HG03469 (cell line): ENCODE results near the gene DSCAML1.

Experiments
- ATAC-seq: cut with Tn5 transposase; IDR thresholded peaks from one replicate; pipeline ENCODE4 v1.9.1; 2021; ENCODE audit warnings: mild to moderate bottlenecking, moderate library complexity, moderate number of reproducible peaks; ENCODE audit not compliant: unreplicated experiment

DSCAML1 gene

DNA sequence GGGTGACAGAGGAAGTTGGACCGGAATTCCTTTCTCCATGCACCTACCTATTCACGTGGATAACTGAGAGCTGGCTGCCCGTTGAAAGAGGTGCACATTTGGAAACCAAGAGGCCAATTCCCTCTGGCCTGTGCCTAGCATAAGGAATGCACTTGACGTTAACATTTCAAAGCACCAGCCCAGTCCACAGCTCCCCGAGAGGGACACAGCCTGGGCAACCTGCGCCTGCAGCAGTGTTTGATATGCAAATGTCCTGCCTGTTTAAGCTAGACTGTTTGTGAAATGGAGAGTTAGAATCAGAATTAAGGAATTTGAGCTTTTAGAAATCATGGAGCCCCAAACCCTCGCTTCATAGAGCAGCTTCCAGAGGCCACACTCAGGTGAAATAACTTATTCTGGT lies 126.1 kb downstream of the DSCAML1 start:
- no peak for ATAC-seq

DNA sequence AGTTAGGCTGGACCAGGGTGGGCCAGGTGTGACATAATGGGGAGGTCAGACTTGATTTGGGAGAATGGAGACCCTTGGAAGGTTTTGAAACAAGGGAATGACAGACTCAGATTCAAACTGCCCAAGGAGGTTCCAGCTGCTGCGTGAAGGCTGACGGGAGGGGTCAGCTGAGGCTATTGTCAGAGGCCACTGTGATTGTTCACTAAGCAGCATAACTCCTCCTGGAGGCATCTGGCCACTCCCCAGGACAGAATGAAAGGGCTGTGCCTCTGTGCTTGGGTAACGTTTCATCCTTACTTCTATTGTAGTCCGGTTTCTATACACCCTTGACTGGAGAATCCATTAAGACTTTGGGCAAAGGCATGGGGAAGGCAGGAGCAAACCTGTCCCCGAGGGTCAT lies 126.6 kb downstream of the DSCAML1 start:
- no peak for ATAC-seq

DNA sequence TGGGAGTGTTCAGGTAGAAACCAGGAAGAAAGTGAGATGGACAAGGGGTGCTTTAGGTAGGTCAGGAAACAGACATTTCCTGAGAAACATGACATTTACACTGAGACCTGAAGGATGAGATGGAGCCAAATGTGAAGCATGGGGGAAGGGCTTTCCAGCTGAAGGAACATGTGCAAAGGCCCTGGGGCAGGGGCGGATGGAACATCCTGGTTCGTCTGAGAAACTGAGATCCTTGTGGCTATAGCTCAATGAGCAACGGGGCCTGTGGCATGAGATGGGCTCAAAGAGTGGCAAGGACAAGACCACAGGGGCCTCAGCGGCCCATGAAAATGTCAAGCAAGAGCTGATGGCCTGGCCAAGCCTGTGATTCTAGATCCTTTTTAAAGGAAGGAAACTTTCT lies 127.4 kb downstream of the DSCAML1 start:
- no peak for ATAC-seq

GRCh38 chr11:117669062-117669461 lies 128.0 kb downstream of the DSCAML1 start:
- no peak for ATAC-seq

DNA sequence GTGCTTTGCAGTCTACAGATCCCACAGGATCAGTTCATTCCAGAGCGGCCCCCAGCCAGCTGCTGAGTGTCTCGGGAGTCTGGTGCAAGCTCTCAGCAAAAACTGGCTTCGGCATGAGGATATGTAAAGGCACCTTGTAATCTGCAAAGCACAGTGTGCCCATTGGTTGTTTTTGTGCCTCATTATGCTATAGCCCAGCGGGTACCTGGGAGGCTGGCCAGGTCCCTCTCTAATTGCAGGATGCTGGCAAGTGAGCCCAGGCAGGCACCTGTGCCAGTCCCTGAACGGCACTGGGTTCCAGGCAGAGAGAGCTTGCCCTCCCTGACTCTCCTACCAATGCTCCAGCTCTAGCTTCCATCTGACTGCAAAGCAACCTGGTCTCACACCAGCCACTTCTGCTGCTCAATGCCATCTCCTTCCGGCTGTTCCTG lies 128.7 kb downstream of the DSCAML1 start:
- no peak for ATAC-seq

DNA sequence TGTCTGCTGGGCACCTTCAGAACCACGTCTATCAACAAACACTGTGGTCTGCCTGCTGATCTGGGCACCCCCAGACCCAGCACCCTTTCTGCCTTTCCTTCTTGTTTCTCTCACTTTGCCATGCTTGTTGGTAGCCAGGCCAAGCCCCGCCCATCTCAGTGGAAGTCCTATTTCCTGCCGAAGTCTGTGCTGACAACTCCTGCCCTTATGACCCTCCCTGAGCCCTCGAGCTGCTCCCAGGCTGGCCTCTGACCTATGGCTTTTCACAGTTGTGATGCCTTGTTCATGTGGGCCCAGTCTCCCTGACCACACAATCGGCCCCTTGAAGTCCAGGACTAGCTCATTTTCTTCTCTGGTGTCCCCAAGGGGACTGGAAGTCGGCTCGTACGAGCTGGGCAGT lies 132.1 kb downstream of the DSCAML1 start:
- ATAC-seq = no peak

GRCh38 chr11:117663821-117664220 lies 133.2 kb downstream of the DSCAML1 start:
- no peak for ATAC-seq

- ATAC-seq = no peak
These were observed 133.6 kb downstream of the DSCAML1 start for GRCh38 chr11:117663414-117663813.

DNA sequence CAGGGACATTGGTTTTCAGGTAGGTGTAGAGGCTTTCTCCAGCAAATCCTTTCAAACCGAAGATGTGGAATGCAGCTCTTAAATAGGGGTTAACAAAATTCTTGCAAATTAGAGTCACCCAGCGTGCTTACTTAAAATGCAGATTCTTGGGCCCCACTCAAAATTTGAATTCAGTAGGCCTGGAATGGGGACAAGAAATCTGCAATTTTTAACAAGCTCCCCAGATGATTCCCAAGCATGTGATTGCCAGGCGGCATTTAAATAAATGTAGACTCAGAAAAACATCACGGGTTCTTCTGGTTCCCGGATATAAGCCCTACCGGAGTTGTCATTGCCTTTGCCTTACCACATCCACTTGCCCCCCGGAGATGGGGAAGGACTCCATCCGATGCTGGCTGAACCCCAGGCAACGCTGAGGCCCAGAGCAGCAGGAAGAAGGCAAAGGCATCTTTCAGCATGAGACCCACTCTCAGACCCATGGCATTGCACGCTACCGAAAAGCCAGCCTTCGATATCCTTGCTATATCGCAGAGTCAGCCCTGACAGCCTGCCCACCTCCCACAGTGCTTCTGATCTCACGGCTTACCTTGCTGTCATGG lies 134.2 kb downstream of the DSCAML1 start:
- ATAC-seq = no peak

- ATAC-seq = no peak
These were observed 134.8 kb downstream of the DSCAML1 start for GRCh38 chr11:117662255-117662654.

DNA sequence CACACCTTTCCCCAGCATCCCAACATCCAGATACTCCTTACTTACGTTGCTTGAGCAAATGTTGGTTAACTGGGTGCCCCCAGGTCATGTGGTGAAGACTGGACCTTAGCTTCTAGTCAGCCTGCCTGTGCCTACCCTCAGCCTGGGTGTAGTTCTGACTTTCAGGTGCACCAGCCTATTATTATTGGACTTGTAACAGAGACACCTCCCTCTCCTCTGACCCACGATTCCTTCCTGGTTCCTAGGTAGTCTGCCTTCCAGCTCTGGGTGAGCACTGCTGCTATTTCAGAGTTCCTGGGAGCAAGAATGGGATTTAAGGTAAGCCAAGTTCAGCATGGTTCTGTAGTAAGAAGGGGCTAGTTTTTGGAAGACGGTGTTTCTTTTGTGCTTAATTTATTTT lies 138.2 kb downstream of the DSCAML1 start:
- no peak for ATAC-seq

DNA sequence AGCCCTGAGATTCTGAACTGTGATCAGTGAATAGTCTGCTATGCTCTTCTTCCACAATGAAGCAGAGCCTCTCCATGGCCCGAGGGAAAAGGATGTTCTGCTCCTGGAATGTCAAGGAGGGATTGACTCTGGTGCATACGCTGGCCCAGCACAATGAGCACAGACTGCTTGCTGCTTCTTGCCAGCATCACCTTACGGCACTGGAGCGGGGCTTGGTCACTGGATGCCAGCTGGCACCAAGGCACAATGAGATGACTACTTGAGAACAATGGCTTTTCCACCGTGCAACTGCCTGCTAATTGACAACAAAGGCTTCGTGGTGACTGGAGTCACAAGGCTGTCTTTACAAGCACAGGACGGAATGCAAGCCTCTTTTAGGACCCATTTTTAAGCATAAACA lies 139.2 kb downstream of the DSCAML1 start:
- ATAC-seq = no peak

DNA sequence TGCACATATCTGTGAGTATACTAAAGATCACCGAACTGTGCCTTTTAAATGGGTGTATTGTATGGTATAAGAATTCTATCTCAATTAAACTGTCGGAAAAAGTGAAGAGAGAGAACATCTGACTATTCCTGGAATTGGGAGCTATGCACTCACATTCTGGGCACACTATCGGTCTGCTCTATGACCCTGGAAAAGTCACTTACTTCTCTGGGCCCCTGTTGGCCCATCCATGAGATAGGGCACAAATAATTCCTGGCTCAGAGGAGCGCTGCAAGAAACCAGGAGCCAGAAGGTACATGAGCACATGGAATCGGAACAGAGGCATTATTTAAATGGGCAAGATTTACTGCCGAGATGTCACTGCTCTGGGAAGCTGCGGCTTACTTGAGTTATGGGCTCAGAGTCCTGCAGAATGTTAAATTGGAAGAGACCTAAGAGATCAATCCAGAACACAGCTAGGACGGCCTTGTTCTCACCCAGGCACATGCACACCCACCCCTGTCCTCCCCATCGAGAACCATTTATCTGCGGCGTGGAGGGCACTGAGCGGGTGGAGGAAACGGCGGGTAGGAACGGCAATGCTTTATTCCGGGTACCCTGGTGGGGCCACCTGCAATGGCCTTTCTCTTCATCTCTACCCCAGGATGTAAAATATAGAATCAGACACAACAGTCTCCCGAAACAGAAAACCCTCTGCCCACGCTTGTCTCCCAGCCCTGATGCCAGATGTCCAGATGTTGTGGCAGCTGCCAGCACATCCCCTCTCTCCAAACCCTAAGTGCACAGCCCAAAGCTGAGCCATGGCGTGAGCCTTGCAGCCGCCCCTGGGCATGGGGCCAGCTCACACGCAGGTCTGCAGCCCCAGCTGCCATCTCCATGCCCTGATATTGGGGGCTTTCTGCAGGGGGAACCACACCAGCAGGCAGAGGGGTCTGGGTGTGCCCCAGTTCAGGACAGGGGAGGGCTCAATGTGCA lies 142.4 kb downstream of the DSCAML1 start:
- no peak for ATAC-seq

- no peak for ATAC-seq
These were observed 144.5 kb downstream of the DSCAML1 start for GRCh38 chr11:117652521-117652920.

GRCh38 chr11:117649296-117650055 lies 147.5 kb downstream of the DSCAML1 start:
- no peak for ATAC-seq

- no peak for ATAC-seq
These were observed 149.1 kb downstream of the DSCAML1 start for GRCh38 chr11:117647872-117648271.

- no peak for ATAC-seq
These were observed 149.8 kb downstream of the DSCAML1 start for GRCh38 chr11:117647207-117647606.

GRCh38 chr11:117646411-117646810 lies 150.6 kb downstream of the DSCAML1 start:
- no peak for ATAC-seq

DNA sequence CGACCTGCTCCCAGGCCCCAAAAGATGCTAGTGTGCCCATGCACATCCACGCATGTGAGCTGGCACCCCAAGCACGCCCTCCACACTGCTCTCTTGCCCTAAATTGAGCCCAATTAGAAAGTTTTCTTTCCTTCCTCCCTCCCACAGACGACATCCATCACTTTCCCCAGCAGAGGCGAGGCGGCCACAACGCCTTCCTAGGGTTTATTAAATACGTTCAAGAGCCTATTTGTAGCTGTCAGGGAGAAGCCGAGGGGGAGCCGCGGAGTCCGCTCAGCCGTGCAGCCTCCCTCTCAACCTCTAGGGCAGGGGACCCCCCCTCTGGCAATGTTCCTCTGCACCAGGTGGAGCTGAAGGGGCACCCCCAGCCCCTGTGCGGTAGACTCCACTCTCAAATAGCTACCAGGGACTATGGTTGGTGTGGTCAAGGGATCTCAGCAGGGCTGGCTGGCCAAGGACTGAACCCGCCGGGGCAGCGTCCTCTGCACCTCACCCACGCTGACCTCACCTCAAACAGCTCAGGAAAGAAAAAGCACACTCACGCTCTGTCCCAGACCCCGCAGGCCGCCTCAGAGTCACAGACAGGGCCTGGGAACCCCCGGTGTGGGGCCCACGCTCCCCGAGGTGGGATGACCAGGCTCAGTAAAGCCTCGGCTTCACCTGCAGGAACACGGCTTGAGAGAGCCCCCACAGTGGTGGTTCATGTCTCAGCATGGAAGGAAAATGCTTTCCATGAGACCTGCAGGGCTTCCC lies 152.4 kb downstream of the DSCAML1 start:
- no peak for ATAC-seq

- ATAC-seq = no peak
These were observed 153.3 kb downstream of the DSCAML1 start for GRCh38 chr11:117643606-117644300.
